WTC11 (cell line): Measurements from ENCODE around the gene MST1R. TPM values are rescaled to one million over a fixed set of nuclear protein-coding genes. Genes with fewer than 3 reads are reported as not detected.

Experiments used
- ATAC-seq: fragments of 200-7000 bp; cut with Tn5 transposase; 2 replicates; pipeline ENCODE4 v1.10.0; 2021; ENCODE audit warnings: mild to moderate bottlenecking, moderate library complexity
- CTCF ChIA-PET: fragments of 300-600 bp; sonication (Branson Sonifier 250); formaldehyde crosslinking; loops from one replicate; lab custom pipeline; 2021; ENCODE audit warnings: antibody characterized with exemption; lab: Charles Lee
- POLR2A ChIA-PET: fragments of 350-600 bp; sonication (Branson Sonifier 250); formaldehyde crosslinking; loops from one replicate; lab custom pipeline; 2021; ENCODE audit warnings: antibody characterized with exemption; lab: Charles Lee
- DNase-seq: peaks from one replicate; pipeline ENCODE4 v3.0.0; 2021; ENCODE audit warnings: low spot score
- H3K27ac Mint-ChIP-seq: 2 replicates; pipeline ENCODE4 v1.8.0; 2021; ENCODE audit warnings: mixed read lengths
- H3K27me3 Mint-ChIP-seq: 2 replicates; pipeline ENCODE4 v1.8.0; 2021; ENCODE audit warnings: low read depth, mild to moderate bottlenecking, moderate library complexity, mixed read lengths
- H3K36me3 Mint-ChIP-seq: 2 replicates; pipeline ENCODE4 v1.8.0; 2021; ENCODE audit warnings: mixed read lengths
- H3K4me1 Mint-ChIP-seq: 2 replicates; pipeline ENCODE4 v1.8.0; 2022; ENCODE audit warnings: mixed read lengths
- H3K4me3 Mint-ChIP-seq: 2 replicates; pipeline ENCODE4 v1.8.0; 2021; ENCODE audit warnings: mild to moderate bottlenecking, moderate library complexity, mixed read lengths
- H3K9me3 Mint-ChIP-seq: 2 replicates; pipeline ENCODE4 v1.8.0; 2021; ENCODE audit warnings: mixed read lengths
- AR ChIP-seq: fragments of 250-450 bp; sonication (Bioruptor Pico); IDR thresholded peaks from 2 replicates; pipeline ENCODE4 v1.9.0; 2021; ENCODE audit warnings: mild to moderate bottlenecking
- ARID4B ChIP-seq: sonication (generic); formaldehyde crosslinking; IDR thresholded peaks from 2 replicates; pipeline ENCODE4 v1.8.0; 2023; ENCODE audit warnings: missing genetic modification reagents, mild to moderate bottlenecking, borderline replicate concordance
- EMX1 ChIP-seq: fragments of 250-450 bp; sonication (Bioruptor Pico); IDR thresholded peaks from 2 replicates; pipeline ENCODE4 v1.8.0; 2021; ENCODE audit warnings: mild to moderate bottlenecking
- ESRRA ChIP-seq: sonication (generic); formaldehyde crosslinking; IDR thresholded peaks from 2 replicates; pipeline ENCODE4 v1.8.1; 2022; ENCODE audit warnings: mild to moderate bottlenecking, missing genetic modification reagents, borderline replicate concordance
- FOXK1 ChIP-seq: sonication (generic); formaldehyde crosslinking; IDR thresholded peaks from 2 replicates; pipeline ENCODE4 v1.8.0; 2022; ENCODE audit warnings: mild to moderate bottlenecking, moderate library complexity, missing genetic modification reagents
- MAX ChIP-seq: sonication (generic); formaldehyde crosslinking; IDR thresholded peaks from 2 replicates; pipeline ENCODE4 v1.8.0; 2022; ENCODE audit warnings: mild to moderate bottlenecking, missing genetic modification reagents
- MYBL2 ChIP-seq: sonication (generic); formaldehyde crosslinking; IDR thresholded peaks from 2 replicates; pipeline ENCODE4 v1.8.1; 2023; ENCODE audit warnings: mild to moderate bottlenecking, moderate library complexity, missing genetic modification reagents
- OVOL2 ChIP-seq: fragments of 250-450 bp; sonication (Bioruptor Pico); IDR thresholded peaks from 2 replicates; pipeline ENCODE4 v1.9.0; 2021; ENCODE audit warnings: mild to moderate bottlenecking, borderline replicate concordance
- TP53 ChIP-seq: sonication (generic); formaldehyde crosslinking; IDR thresholded peaks from 2 replicates; pipeline ENCODE4 v1.8.1; 2023; ENCODE audit warnings: mild to moderate bottlenecking, missing genetic modification reagents
- ZNF138 ChIP-seq: sonication (generic); formaldehyde crosslinking; conservative IDR thresholded peaks from 2 replicates; pipeline ENCODE4 v1.8.1; 2022; ENCODE audit warnings: mild to moderate bottlenecking, moderate library complexity, missing genetic modification reagents
- ZNF219 ChIP-seq: sonication (generic); formaldehyde crosslinking; IDR thresholded peaks from 2 replicates; pipeline ENCODE4 v1.8.0; 2023; ENCODE audit warnings: missing genetic modification reagents, mild to moderate bottlenecking, borderline replicate concordance
- ZNF423 ChIP-seq: fragments of 250-450 bp; sonication (Bioruptor Pico); IDR thresholded peaks from 2 replicates; pipeline ENCODE4 v2.1.2; 2022; ENCODE audit warnings: mild to moderate bottlenecking, moderate library complexity
- total RNA-seq: library from RNA; stranded (reverse); gene quantifications from 3 replicates; pipeline ENCODE4 v1.2.3, GENCODE V29; 2021
- TF ChIP-seq, protein P1 (sequence below): sonication (generic); formaldehyde crosslinking; IDR thresholded peaks from 2 replicates; pipeline ENCODE4 v1.8.1; 2023; ENCODE audit warnings: mild to moderate bottlenecking, moderate library complexity, missing genetic modification reagents
- TF ChIP-seq, protein P2 (sequence below): sonication (generic); formaldehyde crosslinking; IDR thresholded peaks from 2 replicates; pipeline ENCODE4 v1.8.1; 2022; ENCODE audit warnings: mild to moderate bottlenecking, moderate library complexity, missing genetic modification reagents
- TF ChIP-seq, protein P3 (sequence below): sonication (generic); formaldehyde crosslinking; IDR thresholded peaks from 2 replicates; pipeline ENCODE4 v1.8.1; 2023; ENCODE audit warnings: mild to moderate bottlenecking, missing genetic modification reagents, moderate library complexity
- TF ChIP-seq, protein P4 (sequence below): fragments of 250-450 bp; sonication (Bioruptor Pico); IDR thresholded peaks from 2 replicates; pipeline ENCODE4 v1.9.0; 2021; ENCODE audit warnings: mild to moderate bottlenecking, borderline replicate concordance

The MST1R gene
- total RNA-seq, 1 experiment from 2014 or later, result 6.2 TPM

DNA sequence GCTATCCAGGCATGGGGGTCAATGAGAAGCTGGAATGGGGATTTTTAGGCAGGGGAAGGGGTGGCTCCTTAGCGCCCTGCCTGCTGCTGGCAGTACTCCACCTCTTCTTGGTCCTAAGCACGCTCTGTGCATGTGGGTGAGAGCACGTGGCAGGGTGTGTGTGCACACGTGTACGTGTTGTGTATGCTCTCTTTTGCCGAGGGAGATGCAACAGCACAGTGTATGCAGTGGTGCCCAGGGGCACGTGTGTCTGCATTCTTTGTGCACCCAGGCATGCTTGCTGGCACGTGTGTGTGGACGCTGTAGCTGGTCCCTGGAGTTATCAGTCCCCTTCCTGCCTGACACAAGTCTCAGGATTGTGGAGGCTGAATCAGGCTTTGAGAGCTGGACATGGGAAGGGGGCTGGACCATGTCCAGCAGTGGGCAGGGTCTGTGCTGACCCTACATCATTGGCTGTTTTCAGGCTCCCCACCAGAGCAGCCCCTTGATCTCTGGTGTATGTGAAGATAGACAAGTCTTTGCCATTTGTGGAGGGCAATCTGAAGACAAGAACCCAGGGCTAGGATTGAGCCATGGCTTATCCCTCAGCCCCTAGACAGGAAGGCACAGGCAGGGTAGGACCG, 32.0 kb downstream of the MST1R start (continued):
- no peak for TF ChIP-seq AR (CRISPR knock-in tag)
- no peak for TF ChIP-seq EMX1 (CRISPR knock-in tag)
- TF ChIP-seq FOXK1 (CRISPR knock-in tag), result no peak
- TF ChIP-seq, protein P1, sequence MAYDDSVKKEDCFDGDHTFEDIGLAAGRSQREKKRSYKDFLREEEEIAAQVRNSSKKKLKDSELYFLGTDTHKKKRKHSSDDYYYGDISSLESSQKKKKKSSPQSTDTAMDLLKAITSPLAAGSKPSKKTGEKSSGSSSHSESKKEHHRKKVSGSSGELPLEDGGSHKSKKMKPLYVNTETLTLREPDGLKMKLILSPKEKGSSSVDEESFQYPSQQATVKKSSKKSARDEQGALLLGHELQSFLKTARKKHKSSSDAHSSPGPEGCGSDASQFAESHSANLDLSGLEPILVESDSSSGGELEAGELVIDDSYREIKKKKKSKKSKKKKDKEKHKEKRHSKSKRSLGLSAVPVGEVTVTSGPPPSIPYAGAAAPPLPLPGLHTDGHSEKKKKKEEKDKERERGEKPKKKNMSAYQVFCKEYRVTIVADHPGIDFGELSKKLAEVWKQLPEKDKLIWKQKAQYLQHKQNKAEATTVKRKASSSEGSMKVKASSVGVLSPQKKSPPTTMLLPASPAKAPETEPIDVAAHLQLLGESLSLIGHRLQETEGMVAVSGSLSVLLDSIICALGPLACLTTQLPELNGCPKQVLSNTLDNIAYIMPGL (CRISPR knock-in tag), result no peak
- TF ChIP-seq ZNF219, result no peak
- TF ChIP-seq ZNF138, result no peak

GRCh38 chr3:49869525-49870126, 34.0 kb downstream of the MST1R start, which contains the start of gene CAMKV:
TSS of gene CAMKV (minus strand) at chr3:49869906. CDS start at chr3:49862388, 7,518 bp downstream.
- CTCF ChIA-PET, result interaction anchor here (0.8 to 6.0 kb wide), 14 partner anchors 8 to 169 kb away, joined by 3 to 37 read pairs (median 6); partner anchors contain the start of genes INKA1 and MST1R
- TF ChIP-seq, protein P2, sequence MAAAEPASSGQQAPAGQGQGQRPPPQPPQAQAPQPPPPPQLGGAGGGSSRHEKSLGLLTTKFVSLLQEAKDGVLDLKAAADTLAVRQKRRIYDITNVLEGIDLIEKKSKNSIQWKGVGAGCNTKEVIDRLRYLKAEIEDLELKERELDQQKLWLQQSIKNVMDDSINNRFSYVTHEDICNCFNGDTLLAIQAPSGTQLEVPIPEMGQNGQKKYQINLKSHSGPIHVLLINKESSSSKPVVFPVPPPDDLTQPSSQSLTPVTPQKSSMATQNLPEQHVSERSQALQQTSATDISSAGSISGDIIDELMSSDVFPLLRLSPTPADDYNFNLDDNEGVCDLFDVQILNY (CRISPR knock-in tag), result 0 out of 2 replicates have a peak, but pooled peaks have one; percentile 53
- TF ChIP-seq, protein P3, sequence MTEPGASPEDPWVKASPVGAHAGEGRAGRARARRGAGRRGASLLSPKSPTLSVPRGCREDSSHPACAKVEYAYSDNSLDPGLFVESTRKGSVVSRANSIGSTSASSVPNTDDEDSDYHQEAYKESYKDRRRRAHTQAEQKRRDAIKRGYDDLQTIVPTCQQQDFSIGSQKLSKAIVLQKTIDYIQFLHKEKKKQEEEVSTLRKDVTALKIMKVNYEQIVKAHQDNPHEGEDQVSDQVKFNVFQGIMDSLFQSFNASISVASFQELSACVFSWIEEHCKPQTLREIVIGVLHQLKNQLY, result 0 out of 2 replicates have a peak, but pooled peaks have one; percentile 79
- TF ChIP-seq MYBL2 (CRISPR knock-in tag) (0 out of 2 replicates have a peak, but pooled peaks have one; percentile 25), OVOL2 (no peak), ZNF423 (CRISPR knock-in tag) (no peak), ARID4B (CRISPR knock-in tag) (peak; percentile 62; the same call in 1 of the 2 replicates), TP53 (CRISPR knock-in tag) (peak; percentile 23; the same call in 1 of the 2 replicates), MAX (CRISPR knock-in tag) (peak; percentile 48; the same call in 1 of the 2 replicates), ESRRA (CRISPR knock-in tag) (peak; percentile 68; the same call in 1 of the 2 replicates)
- TF ChIP-seq, protein P1 (CRISPR knock-in tag), result peak; percentile 64; the same call in 1 of the 2 replicates
- TF ChIP-seq, protein P4, sequence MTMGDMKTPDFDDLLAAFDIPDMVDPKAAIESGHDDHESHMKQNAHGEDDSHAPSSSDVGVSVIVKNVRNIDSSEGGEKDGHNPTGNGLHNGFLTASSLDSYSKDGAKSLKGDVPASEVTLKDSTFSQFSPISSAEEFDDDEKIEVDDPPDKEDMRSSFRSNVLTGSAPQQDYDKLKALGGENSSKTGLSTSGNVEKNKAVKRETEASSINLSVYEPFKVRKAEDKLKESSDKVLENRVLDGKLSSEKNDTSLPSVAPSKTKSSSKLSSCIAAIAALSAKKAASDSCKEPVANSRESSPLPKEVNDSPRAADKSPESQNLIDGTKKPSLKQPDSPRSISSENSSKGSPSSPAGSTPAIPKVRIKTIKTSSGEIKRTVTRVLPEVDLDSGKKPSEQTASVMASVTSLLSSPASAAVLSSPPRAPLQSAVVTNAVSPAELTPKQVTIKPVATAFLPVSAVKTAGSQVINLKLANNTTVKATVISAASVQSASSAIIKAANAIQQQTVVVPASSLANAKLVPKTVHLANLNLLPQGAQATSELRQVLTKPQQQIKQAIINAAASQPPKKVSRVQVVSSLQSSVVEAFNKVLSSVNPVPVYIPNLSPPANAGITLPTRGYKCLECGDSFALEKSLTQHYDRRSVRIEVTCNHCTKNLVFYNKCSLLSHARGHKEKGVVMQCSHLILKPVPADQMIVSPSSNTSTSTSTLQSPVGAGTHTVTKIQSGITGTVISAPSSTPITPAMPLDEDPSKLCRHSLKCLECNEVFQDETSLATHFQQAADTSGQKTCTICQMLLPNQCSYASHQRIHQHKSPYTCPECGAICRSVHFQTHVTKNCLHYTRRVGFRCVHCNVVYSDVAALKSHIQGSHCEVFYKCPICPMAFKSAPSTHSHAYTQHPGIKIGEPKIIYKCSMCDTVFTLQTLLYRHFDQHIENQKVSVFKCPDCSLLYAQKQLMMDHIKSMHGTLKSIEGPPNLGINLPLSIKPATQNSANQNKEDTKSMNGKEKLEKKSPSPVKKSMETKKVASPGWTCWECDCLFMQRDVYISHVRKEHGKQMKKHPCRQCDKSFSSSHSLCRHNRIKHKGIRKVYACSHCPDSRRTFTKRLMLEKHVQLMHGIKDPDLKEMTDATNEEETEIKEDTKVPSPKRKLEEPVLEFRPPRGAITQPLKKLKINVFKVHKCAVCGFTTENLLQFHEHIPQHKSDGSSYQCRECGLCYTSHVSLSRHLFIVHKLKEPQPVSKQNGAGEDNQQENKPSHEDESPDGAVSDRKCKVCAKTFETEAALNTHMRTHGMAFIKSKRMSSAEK (CRISPR knock-in tag), result no peak

More at GRCh38 chr3:49869525-49870126, 34.0 kb downstream of the MST1R start, which contains the start of gene CAMKV:
- H3K4me3 Mint-ChIP-seq, result peak within 1 kb of the TSS; percentile 65
- no peaks in the 10 kb centered on the region for H3K36me3 Mint-ChIP-seq
- H3K27me3 Mint-ChIP-seq, result peaks cover 4% of the 10 kb centered on the region
- POLR2A ChIA-PET, result interaction anchor here (0.6 to 1.8 kb wide), 4 partner anchors 8 to 60 kb away, joined by 3 to 10 read pairs (median 4); partner anchors contain the start of gene MON1A
- no peaks in the 10 kb centered on the region for H3K9me3 Mint-ChIP-seq
- ATAC-seq, result peak; percentile 67
- H3K4me1 Mint-ChIP-seq, result peaks cover 39% of the 10 kb centered on the region
- H3K27ac Mint-ChIP-seq, result no peak within 1 kb of the TSS
- DNase-seq, result peak; percentile 77
